Loucy (cell line): Measurements from ENCODE around the gene ZSWIM5.

ENCODE experiments used
- H2AFZ ChIP-seq: fragments of 200-600 bp; sonication (generic); 2 replicates; pipeline ENCODE4 v1.6.0; 2016; ENCODE audit warnings: antibody characterized with exemption, mild to moderate bottlenecking, low read length, moderate library complexity
- H3F3A ChIP-seq: fragments of 200-600 bp; 2 replicates; pipeline ENCODE4 v1.6.0; 2016; ENCODE audit warnings: antibody characterized with exemption, low read depth, mild to moderate bottlenecking
- H3K27me3 ChIP-seq: fragments of 200-600 bp; sonication (generic); 2 replicates; pipeline ENCODE4 v1.6.1; 2014; ENCODE audit warnings: low read length, mild to moderate bottlenecking; ENCODE audit not compliant: insufficient read depth, poor library complexity, severe bottlenecking
- H3K36me3 ChIP-seq: fragments of 200-600 bp; sonication (generic); 2 replicates; pipeline ENCODE4 v1.6.1; 2016; ENCODE audit warnings: low read length; ENCODE audit not compliant: insufficient read depth
- H3K4me1 ChIP-seq: fragments of 200-600 bp; sonication (generic); 2 replicates; pipeline ENCODE4 v1.5.1; 2014; ENCODE audit warnings: low read length, mild to moderate bottlenecking; ENCODE audit not compliant: insufficient read depth, poor library complexity, severe bottlenecking
- H3K4me2 ChIP-seq: fragments of 200-600 bp; sonication (generic); 2 replicates; pipeline ENCODE4 v1.6.0; 2014; ENCODE audit warnings: antibody characterized with exemption, low read length, low read depth, mild to moderate bottlenecking; ENCODE audit not compliant: poor library complexity, severe bottlenecking
- H3K4me3 ChIP-seq: fragments of 200-600 bp; sonication (generic); 2 replicates; pipeline ENCODE4 v1.5.1; 2014; ENCODE audit warnings: low read length, mild to moderate bottlenecking, mixed read lengths; ENCODE audit not compliant: poor library complexity, severe bottlenecking
- H3K79me2 ChIP-seq: fragments of 200-600 bp; sonication (generic); 2 replicates; pipeline ENCODE4 v1.6.1; 2014; ENCODE audit warnings: low read length; ENCODE audit not compliant: insufficient read depth
- H3K9ac ChIP-seq: fragments of 200-600 bp; sonication (generic); 2 replicates; pipeline ENCODE4 v1.6.0; 2014; ENCODE audit warnings: mild to moderate bottlenecking, low read depth, low read length, moderate library complexity; ENCODE audit not compliant: poor library complexity, severe bottlenecking
- H3K9me2 ChIP-seq: fragments of 200-600 bp; sonication (generic); replicated peaks from 2 replicates; pipeline ENCODE4 v1.6.1; 2016; ENCODE audit warnings: low read depth, low read length, mixed read lengths
- H3K9me3 ChIP-seq: fragments of 200-600 bp; sonication (generic); 2 replicates; pipeline ENCODE4 v1.6.1; 2014; ENCODE audit warnings: mild to moderate bottlenecking, antibody characterized with exemption, low read length, low read depth; ENCODE audit not compliant: insufficient read depth
- H4K20me1 ChIP-seq: fragments of 200-600 bp; sonication (generic); 2 replicates; pipeline ENCODE4 v1.6.0; 2014; ENCODE audit warnings: antibody characterized with exemption, low read length, mild to moderate bottlenecking; ENCODE audit not compliant: insufficient read depth, poor library complexity, severe bottlenecking
- CTCF ChIP-seq: fragments of 200-600 bp; sonication (generic); conservative IDR thresholded peaks from 2 replicates; pipeline ENCODE4 v1.5.1; 2014; ENCODE audit warnings: mild to moderate bottlenecking, antibody characterized with exemption, low read length
- EZH2phosphoT487 ChIP-seq: fragments of 200-600 bp; IDR thresholded peaks from 2 replicates; pipeline ENCODE4 v1.6.1; 2018; ENCODE audit warnings: antibody characterized with exemption, mild to moderate bottlenecking, moderate library complexity, borderline replicate concordance

Gene ZSWIM5

GRCh38 chr1:45152126-45152525, 54.3 kb downstream of the ZSWIM5 start:
- Histone ChIP-seq H3K79me2 (no peaks in the 10 kb centered on the region), H3K4me3 (no peak overlapping the region), H3K9me3 (no peaks in the 10 kb centered on the region), H3K27me3 (no peaks in the 10 kb centered on the region), H2AFZ (no peak overlapping the region), H3K9me2 (no peaks in the 10 kb centered on the region), H3K4me2 (no peak overlapping the region), H3F3A (no peaks in the 10 kb centered on the region), H3K9ac (no peak overlapping the region), H4K20me1 (no peaks in the 10 kb centered on the region), H3K36me3 (no peaks in the 10 kb centered on the region), H3K4me1 (peaks cover 7% of the 10 kb centered on the region)
- TF ChIP-seq EZH2phosphoT487 (no peak), CTCF (no peak)

GRCh38 chr1:45148209-45148825, 58.1 kb downstream of the ZSWIM5 start:
- Histone ChIP-seq H2AFZ (no peak overlapping the region), H3K79me2 (no peaks in the 10 kb centered on the region)

GRCh38 chr1:45146833-45147232, 59.6 kb downstream of the ZSWIM5 start:
- H3K9me2 ChIP-seq, result no peaks in the 10 kb centered on the region

More at GRCh38 chr1:45148209-45148825, 58.1 kb downstream of the ZSWIM5 start:
- H3K27me3 ChIP-seq, result no peaks in the 10 kb centered on the region
- no peaks in the 10 kb centered on the region for H3F3A ChIP-seq
- peaks cover 7% of the 10 kb centered on the region for H3K4me1 ChIP-seq
- H3K4me2 ChIP-seq, result no peak overlapping the region
- no peaks in the 10 kb centered on the region for H3K9me2 ChIP-seq
- no peak overlapping the region for H3K4me3 ChIP-seq
- no peaks in the 10 kb centered on the region for H4K20me1 ChIP-seq
- TF ChIP-seq CTCF, result no peak
- no peak for TF ChIP-seq EZH2phosphoT487
- H3K9me3 ChIP-seq, result no peaks in the 10 kb centered on the region
- no peak overlapping the region for H3K9ac ChIP-seq
- no peaks in the 10 kb centered on the region for H3K36me3 ChIP-seq

More at GRCh38 chr1:45146833-45147232, 59.6 kb downstream of the ZSWIM5 start:
- no peaks in the 10 kb centered on the region for H3K9me3 ChIP-seq
- H3K27me3 ChIP-seq, result no peaks in the 10 kb centered on the region
- no peak overlapping the region for H3K4me2 ChIP-seq
- TF ChIP-seq CTCF (no peak), EZH2phosphoT487 (no peak)
- no peak overlapping the region for H3K4me3 ChIP-seq
- no peaks in the 10 kb centered on the region for H3F3A ChIP-seq
- peaks cover 7% of the 10 kb centered on the region for H3K4me1 ChIP-seq
- H3K9ac ChIP-seq, result no peak overlapping the region
- no peaks in the 10 kb centered on the region for H4K20me1 ChIP-seq
- H3K79me2 ChIP-seq, result no peaks in the 10 kb centered on the region
- H3K36me3 ChIP-seq, result no peaks in the 10 kb centered on the region
- no peak overlapping the region for H2AFZ ChIP-seq
